ENCODE results near the gene SLC10A3. TPM values are rescaled to one million over a fixed set of nuclear protein-coding genes. Genes with fewer than 3 reads are reported as not detected.

Gene SLC10A3
- total RNA-seq: 10 to 100 TPM; 10.4 to 11.3 TPM

DNA sequence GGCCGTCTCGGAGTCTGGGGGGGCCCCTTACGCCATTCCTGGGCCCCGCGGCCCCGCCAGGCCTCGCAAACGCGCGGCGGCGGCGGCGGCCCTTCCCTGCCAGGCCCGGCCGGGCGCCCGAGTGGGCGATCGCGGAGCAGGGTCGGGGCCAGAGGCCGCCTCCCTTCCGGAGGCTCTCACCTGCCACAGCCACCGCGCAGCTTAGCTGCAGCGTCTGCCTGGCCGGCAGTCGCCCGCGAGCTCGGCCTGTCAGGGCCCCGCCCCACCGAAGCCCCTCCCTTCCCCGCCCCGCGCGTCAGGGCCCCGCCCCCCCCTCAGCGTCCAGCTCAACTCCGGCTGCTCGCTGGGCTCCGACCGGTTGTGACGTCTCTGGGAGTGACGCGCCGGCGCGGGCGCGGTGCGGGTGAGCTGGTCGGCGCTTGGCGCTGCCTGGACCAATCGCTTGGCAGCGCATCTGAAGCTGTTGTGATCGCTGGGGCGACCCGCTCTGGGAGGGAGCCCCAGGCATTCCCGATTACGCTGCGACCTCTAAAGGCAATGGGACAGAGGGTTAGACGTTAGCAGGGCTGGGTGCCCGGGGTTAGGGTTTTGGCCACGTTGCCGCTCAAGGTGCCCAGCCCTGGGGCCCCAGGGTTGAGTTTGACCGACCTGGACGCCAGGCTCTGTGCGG, at the start of gene SLC10A3:
TSS of gene SLC10A3 (minus strand) at position 216 of the 670 bp plus-strand sequence. CDS start 1,689 bp downstream, outside the sequence.
- POLR2A ChIA-PET: interaction anchor here (0.5 to 1.4 kb wide), 3 partner anchors 11 to 764 kb away, joined by 3 to 4 read pairs (median 3); no protein-coding TSS in a partner anchor
- ATAC-seq (peak; percentile 91), DNase-seq (peak; percentile 94)
- peaks cover 17% of the 10 kb centered on the region for H3K4me1 Mint-ChIP-seq
- CTCF ChIA-PET: interaction anchor here (0.9 to 1.1 kb wide), 2 partner anchors 10 to 37 kb away, joined by 3 to 8 read pairs; no protein-coding TSS in a partner anchor
- no peaks in the 10 kb centered on the region for H3K27me3 Mint-ChIP-seq
- H3K36me3 Mint-ChIP-seq (ENCODE audit: low read depth): peaks cover 5% of the 10 kb centered on the region
- intact Hi-C loops (cut with DNase I, micrococcal nuclease): loop anchor here in 1 of 2 experiments (1.0 to 2.0 kb wide), 10 partner anchors 11 to 518 kb away; partner anchors contain the start of genes ATP6AP1, FAM3A, GDI1 and IKBKG
- H3K9me3 Mint-ChIP-seq (ENCODE audit: low read depth): no peaks in the 10 kb centered on the region
- H3K4me3 Mint-ChIP-seq: peak within 1 kb of the TSS; percentile 85
- H3K27ac Mint-ChIP-seq: peak within 1 kb of the TSS; percentile 89

DNA sequence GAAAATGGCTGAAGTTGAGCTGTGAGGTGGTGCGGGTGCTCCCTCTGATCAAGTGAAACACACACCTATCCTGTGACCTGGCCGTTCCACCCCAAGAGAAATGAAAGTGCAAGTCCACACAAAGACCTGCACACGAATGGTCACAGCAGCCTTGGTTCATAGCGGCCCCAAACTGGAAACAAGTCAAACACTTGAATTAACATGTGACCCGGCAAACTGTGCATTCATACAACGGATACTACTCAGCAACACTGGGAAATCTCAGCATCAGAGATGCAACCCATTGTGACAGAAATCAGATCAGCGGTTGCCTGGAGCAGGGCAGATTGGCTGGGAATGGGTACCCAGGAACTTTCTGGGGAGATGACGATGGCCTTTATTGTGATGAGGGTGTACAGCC, 48.6 kb upstream of the SLC10A3 start:
- ATAC-seq: no peak
- peaks cover 27% of the 10 kb centered on the region for H3K4me1 Mint-ChIP-seq
- ChIA-PET CTCF (no interaction called here), POLR2A (no interaction called here)
- H3K27me3 Mint-ChIP-seq: no peaks in the 10 kb centered on the region
- H3K27ac Mint-ChIP-seq: no peak overlapping the region
- intact Hi-C loops (cut with DNase I, micrococcal nuclease): no loop called here
- no peak for DNase-seq
- peaks cover 13% of the 10 kb centered on the region for H3K36me3 Mint-ChIP-seq (ENCODE audit: low read depth)
- no peaks in the 10 kb centered on the region for H3K9me3 Mint-ChIP-seq (ENCODE audit: low read depth)
- no peak overlapping the region for H3K4me3 Mint-ChIP-seq

- intact Hi-C loops (cut with DNase I, micrococcal nuclease): no loop called here
- H3K27ac Mint-ChIP-seq: no peak overlapping the region
Measured at GRCh38 chrX:154535892-154536291, 45.5 kb upstream of the SLC10A3 start.

DNA sequence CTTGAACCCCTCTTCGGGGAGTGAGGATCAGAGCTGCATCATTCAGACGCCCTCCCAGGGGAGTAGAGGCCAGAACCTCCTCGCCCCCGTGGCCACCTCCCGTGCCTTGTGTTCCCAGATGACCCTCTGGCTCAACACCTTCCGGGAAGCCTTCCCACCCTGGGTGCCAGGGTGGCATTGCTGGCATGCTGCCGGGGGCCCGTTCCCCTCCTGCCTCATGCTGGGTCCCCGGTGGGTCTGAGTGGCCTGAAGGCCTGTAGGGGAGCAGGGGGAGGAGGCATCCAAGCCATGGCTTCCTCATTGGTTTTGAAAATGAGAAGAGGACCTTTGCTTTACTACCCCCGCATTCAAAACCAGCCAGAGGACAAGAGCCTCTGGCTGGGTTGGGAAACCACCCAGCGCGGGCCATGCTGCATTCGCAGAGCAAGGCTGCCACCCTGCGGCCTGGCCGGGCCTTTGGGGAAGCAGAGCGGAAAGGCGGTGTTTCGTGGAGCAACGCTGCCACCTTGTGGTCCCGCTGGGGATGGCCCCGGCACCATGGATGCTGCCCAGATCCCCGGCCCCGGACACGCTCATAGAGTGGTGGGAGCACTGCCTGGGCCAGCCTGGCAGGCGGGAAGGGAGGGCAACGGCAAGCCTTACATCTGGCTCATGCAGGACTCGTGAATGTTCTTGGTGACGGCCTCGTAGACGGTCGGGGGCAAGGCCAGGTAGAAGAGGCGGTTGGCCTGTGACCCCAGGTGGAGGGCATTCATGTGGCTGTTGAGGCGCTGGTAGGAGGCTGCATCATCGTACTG, 44.3 kb upstream of the SLC10A3 start:
- peaks cover 13% of the 10 kb centered on the region for H3K4me1 Mint-ChIP-seq
- H3K27ac Mint-ChIP-seq: no peak overlapping the region
- no peaks in the 10 kb centered on the region for H3K9me3 Mint-ChIP-seq (ENCODE audit: low read depth)
- ChIA-PET CTCF (interaction anchor here (0.6 to 1.1 kb wide), 3 partner anchors 70 to 127 kb away, joined by 3 to 4 read pairs (median 3); no protein-coding TSS in a partner anchor), POLR2A (no interaction called here)
- intact Hi-C loops (cut with DNase I, micrococcal nuclease): loop anchor here (1.0 to 5.0 kb wide), 3 partner anchors 44 to 136 kb away; partner anchors contain the start of genes RPL10 (in 1 of the 2), SLC10A3 (in 1 of the 2) and UBL4A (in 1 of the 2)
- ATAC-seq (peak; percentile 96), DNase-seq (peak; percentile 93)
- no peak overlapping the region for H3K4me3 Mint-ChIP-seq
- H3K27me3 Mint-ChIP-seq: no peaks in the 10 kb centered on the region
- H3K36me3 Mint-ChIP-seq (ENCODE audit: low read depth): peaks cover 11% of the 10 kb centered on the region

More at GRCh38 chrX:154535892-154536291, 45.5 kb upstream of the SLC10A3 start:
- no peak for ATAC-seq
- DNase-seq: no peak
- Mint-ChIP-seq H3K4me1 (peaks cover 13% of the 10 kb centered on the region), H3K9me3 (ENCODE audit: low read depth) (no peaks in the 10 kb centered on the region), H3K36me3 (ENCODE audit: low read depth) (peaks cover 11% of the 10 kb centered on the region), H3K27me3 (no peaks in the 10 kb centered on the region), H3K4me3 (no peak overlapping the region)
- POLR2A ChIA-PET: no interaction called here
- CTCF ChIA-PET: interaction anchor here (0.8 kb wide), 1 partner anchor 128 kb away, joined by 3 read pairs; no protein-coding TSS in a partner anchor

- Mint-ChIP-seq H3K27ac (no peak overlapping the region), H3K4me3 (no peak overlapping the region), H3K27me3 (no peaks in the 10 kb centered on the region), H3K36me3 (ENCODE audit: low read depth) (peaks cover 7% of the 10 kb centered on the region), H3K9me3 (ENCODE audit: low read depth) (no peaks in the 10 kb centered on the region), H3K4me1 (peaks cover 3% of the 10 kb centered on the region)
- intact Hi-C loops (cut with DNase I, micrococcal nuclease): loop anchor here in 1 of 2 experiments (5.0 kb wide), 1 partner anchor 45 kb away; the partner anchor contains the start of gene UBL4A
- CTCF ChIA-PET: interaction anchor here (0.7 kb wide), 1 partner anchor 11 kb away, joined by 3 read pairs; no protein-coding TSS in a partner anchor
- POLR2A ChIA-PET: no interaction called here
- no peak for ATAC-seq
- no peak for DNase-seq
Measured at GRCh38 chrX:154532690-154533089, 42.3 kb upstream of the SLC10A3 start.

DNA sequence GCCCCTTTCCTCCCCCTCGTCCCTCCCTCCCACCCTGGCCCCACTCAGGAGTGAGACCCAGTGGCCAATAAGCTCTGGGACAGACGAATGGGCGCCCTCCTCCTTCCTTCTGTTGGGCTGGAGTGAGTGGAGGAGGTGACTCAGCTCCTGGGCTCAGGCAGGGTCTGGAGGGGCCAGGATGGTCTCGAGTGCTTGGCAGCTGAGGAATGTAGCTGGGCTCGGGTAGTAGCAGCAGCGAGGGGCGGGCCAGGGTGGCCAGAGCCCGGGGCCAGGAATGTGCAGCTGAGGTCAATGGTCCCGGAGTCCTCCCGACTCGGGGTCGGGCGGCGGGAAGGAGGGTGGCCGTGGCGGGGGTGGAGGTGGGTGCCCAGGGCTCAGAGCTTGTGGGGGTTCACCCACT, 41.2 kb upstream of the SLC10A3 start:
- Mint-ChIP-seq H3K4me3 (no peak overlapping the region), H3K27ac (no peak overlapping the region), H3K9me3 (ENCODE audit: low read depth) (no peaks in the 10 kb centered on the region), H3K4me1 (peaks cover 12% of the 10 kb centered on the region), H3K27me3 (no peaks in the 10 kb centered on the region), H3K36me3 (ENCODE audit: low read depth) (peaks cover 7% of the 10 kb centered on the region)
- CTCF ChIA-PET: no interaction called here
- DNase-seq: no peak
- POLR2A ChIA-PET: no interaction called here
- no peak for ATAC-seq
- intact Hi-C loops (cut with DNase I, micrococcal nuclease): loop anchor here in 1 of 2 experiments (5.0 kb wide), 1 partner anchor 44 kb away; the partner anchor contains the start of gene UBL4A

- H3K4me1 Mint-ChIP-seq: peaks cover 20% of the 10 kb centered on the region
- H3K9me3 Mint-ChIP-seq (ENCODE audit: low read depth): no peaks in the 10 kb centered on the region
- H3K36me3 Mint-ChIP-seq (ENCODE audit: low read depth): peaks cover 7% of the 10 kb centered on the region
- POLR2A ChIA-PET: no interaction called here
- CTCF ChIA-PET: no interaction called here
- H3K27me3 Mint-ChIP-seq: no peaks in the 10 kb centered on the region
- intact Hi-C loops (cut with DNase I, micrococcal nuclease): loop anchor here in 1 of 2 experiments (5.0 kb wide), 1 partner anchor 43 kb away; the partner anchor contains the start of gene UBL4A
- no peak overlapping the region for H3K4me3 Mint-ChIP-seq
- no peak overlapping the region for H3K27ac Mint-ChIP-seq
- ATAC-seq: no peak
- DNase-seq: no peak
Measured at GRCh38 chrX:154530286-154530685, 39.9 kb upstream of the SLC10A3 start.

DNA sequence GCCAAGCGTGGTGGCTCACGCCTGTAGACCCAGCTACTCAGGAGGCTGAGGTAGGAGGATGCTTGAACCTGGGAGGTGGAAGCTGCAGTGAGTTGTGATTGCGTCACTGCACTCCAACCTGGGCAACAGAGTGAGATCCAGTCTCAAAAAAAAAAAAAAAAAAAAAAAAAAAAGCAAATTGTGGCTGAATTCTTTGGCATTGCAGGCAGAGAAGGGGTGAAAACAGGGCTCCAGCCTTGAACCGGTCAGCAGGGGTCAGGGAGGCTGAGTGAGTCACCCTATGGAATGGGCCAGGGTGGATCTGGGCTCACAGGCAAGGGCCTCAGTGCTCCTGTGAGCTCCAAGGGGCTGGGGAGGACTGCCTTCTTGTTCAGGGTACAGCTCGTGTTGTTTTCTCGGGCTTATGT, 38.8 kb upstream of the SLC10A3 start:
- CTCF ChIA-PET: interaction anchor here (0.6 kb wide), 1 partner anchor 70 kb away, joined by 3 read pairs; no protein-coding TSS in a partner anchor
- no peaks in the 10 kb centered on the region for H3K27me3 Mint-ChIP-seq
- H3K4me1 Mint-ChIP-seq: peaks cover 18% of the 10 kb centered on the region
- ATAC-seq: no peak
- DNase-seq: no peak
- H3K36me3 Mint-ChIP-seq (ENCODE audit: low read depth): peaks cover 3% of the 10 kb centered on the region
- no peaks in the 10 kb centered on the region for H3K9me3 Mint-ChIP-seq (ENCODE audit: low read depth)
- intact Hi-C loops (cut with DNase I, micrococcal nuclease): loop anchor here in 1 of 2 experiments (5.0 kb wide), 1 partner anchor 762 kb away; no protein-coding TSS in a partner anchor
- POLR2A ChIA-PET: no interaction called here
- H3K4me3 Mint-ChIP-seq: no peak overlapping the region
- no peak overlapping the region for H3K27ac Mint-ChIP-seq

DNA sequence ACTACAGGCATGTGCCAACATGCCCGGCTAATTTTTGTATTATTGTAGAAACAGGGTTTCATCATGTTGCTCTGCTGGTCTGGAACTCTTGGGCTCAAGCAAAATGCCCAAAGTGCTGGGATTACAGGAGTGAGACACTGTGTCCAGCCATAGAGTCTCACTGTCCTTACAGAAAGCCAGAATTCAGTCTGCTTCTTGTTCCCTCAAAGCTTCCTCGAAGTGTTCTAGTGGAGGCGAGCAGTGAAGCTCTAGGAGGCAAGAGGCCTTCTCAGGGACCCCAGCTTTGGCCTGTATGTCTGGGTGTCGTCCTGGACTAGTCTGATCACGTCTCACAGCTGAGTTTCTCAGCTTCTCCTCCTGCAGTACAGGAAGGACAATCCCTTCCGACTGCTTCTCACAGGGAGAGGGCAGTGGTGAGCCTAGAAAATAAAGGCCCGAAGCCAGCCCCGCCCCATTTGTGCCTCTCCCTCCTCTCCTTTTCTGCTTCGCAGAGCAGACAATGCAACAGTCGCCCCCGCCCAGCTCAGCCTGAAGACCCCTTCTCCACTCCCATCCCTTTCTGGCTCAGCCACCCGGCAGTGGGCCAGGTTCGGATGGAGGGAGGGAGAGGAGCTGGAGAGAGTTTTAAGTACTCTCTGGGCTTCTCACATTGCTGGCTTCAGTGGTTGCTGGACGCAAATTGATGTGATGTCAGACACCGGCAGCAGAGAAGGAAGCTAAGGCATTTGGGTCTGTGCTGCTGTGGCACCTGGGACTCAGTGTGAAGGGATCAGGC, 36.7 kb upstream of the SLC10A3 start:
- Mint-ChIP-seq H3K4me3 (no peak overlapping the region), H3K27me3 (no peaks in the 10 kb centered on the region), H3K9me3 (ENCODE audit: low read depth) (no peaks in the 10 kb centered on the region), H3K36me3 (ENCODE audit: low read depth) (no peaks in the 10 kb centered on the region), H3K27ac (no peak overlapping the region), H3K4me1 (peaks cover 18% of the 10 kb centered on the region)
- ATAC-seq: peak; percentile 98
- DNase-seq: peak; percentile 81
- POLR2A ChIA-PET: interaction anchor here (0.6 kb wide), 1 partner anchor 712 kb away, joined by 5 read pairs; no protein-coding TSS in a partner anchor
- CTCF ChIA-PET: interaction anchor here (0.6 to 1.4 kb wide), 8 partner anchors 10 to 485 kb away, joined by 3 to 8 read pairs (median 3); partner anchors contain the start of gene SLC10A3
- intact Hi-C loops (cut with DNase I, micrococcal nuclease): loop anchor here (1.0 to 5.0 kb wide), 2 partner anchors 10 to 760 kb away; no protein-coding TSS in a partner anchor

- no peak for DNase-seq
- intact Hi-C loops (cut with DNase I, micrococcal nuclease): loop anchor here in 1 of 2 experiments (5.0 kb wide), 1 partner anchor 759 kb away; no protein-coding TSS in a partner anchor
- no peak for ATAC-seq
- peak overlapping the region; percentile 55 for H3K27ac Mint-ChIP-seq
- H3K9me3 Mint-ChIP-seq (ENCODE audit: low read depth): no peaks in the 10 kb centered on the region
- no peak overlapping the region for H3K4me3 Mint-ChIP-seq
- no peaks in the 10 kb centered on the region for H3K27me3 Mint-ChIP-seq
- no peaks in the 10 kb centered on the region for H3K36me3 Mint-ChIP-seq (ENCODE audit: low read depth)
- H3K4me1 Mint-ChIP-seq: peaks cover 18% of the 10 kb centered on the region
- ChIA-PET POLR2A (no interaction called here), CTCF (no interaction called here)
Measured at GRCh38 chrX:154525606-154526490, 35.4 kb upstream of the SLC10A3 start.

Data from activated CD4-positive, alpha-beta T cell treated with anti-CD3 and anti-CD28 coated beads for 36 hours (primary cell).